HG03066 (cell line): ENCODE results near the gene RAB11B.
"Not testable (repeated sequence)": the region's sequence is repeated elsewhere in the genome, so short reads cannot be mapped to it uniquely, and the experiment has no call there.

Source experiments
- ATAC-seq: cut with Tn5 transposase; IDR thresholded peaks from one replicate; pipeline ENCODE4 v1.9.1; 2021; ENCODE audit warnings: low read depth; ENCODE audit not compliant: unreplicated experiment

Gene RAB11B

DNA sequence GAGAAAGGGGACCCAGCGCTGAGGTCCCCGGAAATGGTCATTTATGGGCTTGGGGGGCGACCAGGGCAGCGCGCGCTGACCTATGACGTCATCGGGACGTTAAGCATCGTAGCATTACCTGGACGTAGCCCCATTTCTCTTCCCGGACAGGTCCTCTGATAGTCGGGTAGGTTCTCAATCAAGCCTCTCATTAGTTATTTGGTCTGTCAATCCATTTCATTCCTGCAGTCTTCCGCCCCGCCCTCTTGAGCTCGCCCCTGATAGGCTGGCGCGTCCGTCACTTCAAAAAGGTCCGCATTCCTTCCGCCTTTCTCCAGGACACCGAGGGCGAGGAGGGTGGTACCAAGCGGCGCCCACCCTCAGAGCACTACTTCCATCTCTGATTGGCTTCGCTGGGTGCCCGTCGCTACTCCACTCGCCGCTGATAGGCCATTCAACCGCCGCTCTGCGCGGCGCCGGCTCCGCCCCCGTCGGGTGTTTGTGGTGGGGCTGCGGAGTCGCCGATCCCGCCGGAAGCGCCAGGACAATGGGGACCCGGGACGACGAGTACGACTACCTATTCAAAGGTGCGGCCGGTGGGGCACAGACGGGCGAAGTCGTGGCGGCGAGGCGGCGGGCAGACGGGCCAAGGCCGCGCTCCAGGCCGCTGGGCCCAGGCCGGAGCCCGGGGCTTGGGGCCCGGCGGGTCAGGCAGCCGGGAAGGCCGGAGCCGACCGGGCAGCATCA lies at the start of gene RAB11B:
TSS of gene RAB11B (plus strand) at position 470 of the 726 bp plus-strand sequence. CDS start at position 527, 57 bp downstream.
- ATAC-seq, result peak; percentile 89

- ATAC-seq, result not testable (repeated sequence)
Observed at GRCh38 chr19:8341504-8341903, 48.7 kb upstream of the RAB11B start.

- ATAC-seq, result no peak
Observed at GRCh38 chr19:8342316-8342683, 47.9 kb upstream of the RAB11B start.

GRCh38 chr19:8342684-8343482 lies 47.3 kb upstream of the RAB11B start, which contains the start of gene KANK3:
Gene KANK3, minus strand, starts transcription at chr19:8343262. Its CDS starts 5,434 bp downstream, at chr19:8337828.
- peak; percentile 89 for ATAC-seq

- no peak for ATAC-seq
Observed at GRCh38 chr19:8343483-8343844, 46.7 kb upstream of the RAB11B start.

DNA sequence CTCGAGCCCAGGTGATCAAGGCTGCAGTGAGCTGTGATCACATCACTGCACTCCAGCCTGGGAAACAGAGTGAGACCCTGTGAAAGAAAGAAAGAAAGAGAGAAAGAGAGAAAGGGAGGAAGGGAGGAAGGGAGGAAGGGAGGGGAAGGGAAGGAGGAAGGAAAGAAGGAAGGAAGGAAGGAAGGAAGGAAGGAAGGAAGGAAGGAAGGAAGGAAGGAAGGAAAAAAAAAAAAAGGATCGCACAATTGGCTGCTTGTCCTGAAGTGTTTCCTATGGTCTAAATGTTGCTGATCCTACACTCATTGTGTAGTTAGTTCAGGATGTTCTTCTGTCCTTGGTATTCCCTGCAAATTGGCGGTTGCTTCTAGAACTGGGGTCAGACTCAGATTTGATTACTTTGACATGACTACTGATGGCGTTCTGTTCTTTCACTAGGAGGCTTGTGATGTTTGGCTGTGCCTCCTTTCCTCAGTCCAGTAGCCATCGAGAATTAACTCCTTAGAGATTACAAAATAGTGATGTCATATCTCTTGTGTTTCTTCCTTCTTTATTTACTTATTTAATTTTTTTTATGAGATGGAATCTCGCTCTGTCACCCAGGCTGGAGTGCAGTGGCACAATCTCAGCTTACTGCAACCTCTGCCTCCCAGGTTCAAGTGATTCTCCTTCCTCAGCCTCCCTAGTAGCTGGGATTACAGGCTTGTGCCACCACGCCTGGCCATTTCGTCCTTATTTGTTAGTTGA lies 40.4 kb upstream of the RAB11B start:
- not testable (repeated sequence) for ATAC-seq

DNA sequence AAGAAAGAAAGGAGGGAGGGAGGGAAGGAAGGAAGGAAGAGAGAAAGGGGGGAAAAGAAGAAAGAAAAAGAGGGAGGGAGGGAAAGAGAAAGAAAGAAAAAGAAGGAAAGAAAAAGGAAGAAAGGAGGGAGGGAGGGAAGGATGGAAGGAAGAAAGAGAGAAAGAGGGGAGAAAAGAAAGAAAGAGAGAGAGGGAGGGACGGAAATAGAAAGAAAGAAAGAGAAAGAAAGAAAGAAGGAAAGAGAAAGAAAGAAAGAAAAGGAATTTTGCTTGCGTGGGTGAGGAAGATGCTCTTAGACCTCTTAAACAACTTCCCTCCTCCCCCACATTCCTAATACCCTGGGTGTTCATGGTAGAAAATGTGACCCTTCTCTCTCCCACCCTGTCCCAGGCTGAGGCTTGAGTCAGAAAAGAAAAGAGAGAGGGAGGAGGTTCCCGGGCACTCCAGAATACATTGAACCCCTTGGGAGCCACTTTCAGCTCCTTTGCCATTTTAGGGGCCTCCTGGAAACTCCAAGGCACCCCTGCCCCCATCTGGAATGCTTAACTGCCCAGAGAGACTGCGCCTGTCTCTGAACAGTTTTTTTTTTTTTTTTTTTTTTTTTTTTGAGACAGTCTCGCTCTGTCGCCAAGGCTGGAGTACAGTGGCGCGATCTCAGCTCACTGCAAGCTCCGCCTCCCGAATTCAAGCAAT lies 37.9 kb upstream of the RAB11B start:
- ATAC-seq, result no peak

DNA sequence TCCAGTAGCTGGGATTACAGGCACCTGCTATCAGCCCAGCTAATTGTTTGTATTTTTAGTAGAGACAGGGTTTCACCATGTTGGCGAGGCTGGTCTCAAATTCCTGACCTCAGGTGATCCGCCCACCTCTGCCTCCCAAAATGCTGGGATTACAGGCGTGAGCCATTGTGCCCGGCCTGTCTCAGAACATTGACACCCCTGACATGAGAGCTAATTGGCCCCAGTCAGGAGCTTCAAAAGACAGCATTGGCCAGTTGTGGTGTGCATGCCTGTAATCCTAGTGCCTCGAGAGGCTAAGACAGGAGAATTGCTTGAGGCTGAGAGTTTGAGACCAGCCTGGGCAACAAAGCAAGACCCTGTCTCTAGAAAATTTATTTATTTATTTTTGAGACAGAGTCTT lies 37.3 kb upstream of the RAB11B start:
- ATAC-seq, result not testable (repeated sequence)

GRCh38 chr19:8355631-8356402 lies 34.3 kb upstream of the RAB11B start:
- no peak for ATAC-seq

- no peak for ATAC-seq
Observed at GRCh38 chr19:8357007-8357521, 33.1 kb upstream of the RAB11B start.

DNA sequence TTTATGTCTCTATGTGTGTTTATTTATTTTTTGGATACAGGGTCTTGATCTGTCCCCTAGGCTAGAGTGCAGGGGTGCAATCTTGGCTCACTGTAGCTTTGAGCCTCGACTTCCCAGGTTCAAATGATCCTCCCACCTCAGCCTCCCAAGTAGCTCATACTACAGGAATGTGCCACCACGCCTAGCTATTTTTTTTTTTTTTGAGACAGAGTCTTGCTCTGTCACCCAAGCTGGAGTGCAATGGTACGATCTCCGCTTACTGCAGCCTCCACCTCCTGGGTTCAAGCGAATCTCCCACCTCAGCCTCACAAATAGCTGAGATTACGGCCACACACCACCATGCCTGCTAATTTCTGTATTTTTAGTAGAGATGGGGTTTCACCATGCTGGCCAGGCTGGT lies 31.2 kb upstream of the RAB11B start:
- no peak for ATAC-seq

GRCh38 chr19:8360196-8360595 lies 30.0 kb upstream of the RAB11B start:
- ATAC-seq, result no peak

GRCh38 chr19:8361921-8362793 lies 28.0 kb upstream of the RAB11B start:
- ATAC-seq, result no peak

DNA sequence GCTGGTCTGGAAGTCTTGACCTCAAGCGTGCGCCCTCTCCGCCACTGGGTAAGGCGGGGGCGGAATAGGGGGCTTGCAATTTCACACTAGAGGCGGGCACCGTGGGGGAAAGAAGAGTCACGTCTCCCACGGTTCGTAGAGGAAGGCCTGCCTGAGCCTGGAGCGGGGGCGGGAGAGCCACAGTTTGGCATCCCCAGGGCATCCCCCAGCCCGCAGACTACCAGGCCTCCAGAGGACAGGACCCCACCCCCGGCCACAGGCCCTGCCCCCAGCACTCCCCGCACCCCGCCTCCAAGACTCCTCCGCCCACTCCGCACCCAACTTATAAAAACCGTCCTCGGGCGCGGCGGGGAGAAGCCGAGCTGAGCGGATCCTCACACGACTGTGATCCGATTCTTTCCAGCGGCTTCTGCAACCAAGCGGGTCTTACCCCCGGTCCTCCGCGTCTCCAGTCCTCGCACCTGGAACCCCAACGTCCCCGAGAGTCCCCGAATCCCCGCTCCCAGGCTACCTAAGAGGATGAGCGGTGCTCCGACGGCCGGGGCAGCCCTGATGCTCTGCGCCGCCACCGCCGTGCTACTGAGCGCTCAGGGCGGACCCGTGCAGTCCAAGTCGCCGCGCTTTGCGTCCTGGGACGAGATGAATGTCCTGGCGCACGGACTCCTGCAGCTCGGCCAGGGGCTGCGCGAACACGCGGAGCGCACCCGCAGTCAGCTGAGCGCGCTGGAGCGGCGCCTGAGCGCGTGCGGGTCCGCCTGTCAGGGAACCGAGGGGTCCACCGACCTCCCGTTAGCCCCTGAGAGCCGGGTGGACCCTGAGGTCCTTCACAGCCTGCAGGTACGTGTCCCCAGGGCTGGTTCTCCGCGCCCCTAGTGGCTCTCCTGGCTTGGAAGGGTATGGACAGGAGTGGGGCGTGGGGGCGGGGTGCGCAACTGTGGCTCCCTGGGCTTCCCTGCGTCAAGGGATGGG lies 26.1 kb upstream of the RAB11B start, which contains the start of gene ANGPTL4:
TSS of gene ANGPTL4 (plus strand) at position 353 of the 969 bp plus-strand sequence. CDS start at position 520, 167 bp downstream.
- no peak for ATAC-seq

DNA sequence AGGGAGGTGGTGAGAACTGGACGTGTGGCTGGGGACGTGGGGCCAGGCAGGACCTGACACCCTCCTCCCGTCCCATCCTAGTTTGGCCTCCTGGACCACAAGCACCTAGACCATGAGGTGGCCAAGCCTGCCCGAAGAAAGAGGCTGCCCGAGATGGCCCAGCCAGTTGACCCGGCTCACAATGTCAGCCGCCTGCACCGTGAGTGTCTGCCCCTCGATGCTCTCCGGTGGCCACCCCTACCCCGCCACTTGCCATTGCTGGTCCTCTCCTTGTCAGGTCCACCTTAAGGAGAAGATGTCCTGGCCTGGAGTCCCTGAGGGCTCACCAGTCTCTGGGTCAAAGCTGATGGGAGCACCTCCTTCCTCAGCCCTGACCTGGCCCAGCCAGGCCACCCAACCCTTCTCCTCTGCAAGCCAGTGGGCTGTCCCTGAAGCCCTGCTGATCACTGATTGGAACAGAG lies 24.0 kb upstream of the RAB11B start:
- ATAC-seq, result no peak

DNA sequence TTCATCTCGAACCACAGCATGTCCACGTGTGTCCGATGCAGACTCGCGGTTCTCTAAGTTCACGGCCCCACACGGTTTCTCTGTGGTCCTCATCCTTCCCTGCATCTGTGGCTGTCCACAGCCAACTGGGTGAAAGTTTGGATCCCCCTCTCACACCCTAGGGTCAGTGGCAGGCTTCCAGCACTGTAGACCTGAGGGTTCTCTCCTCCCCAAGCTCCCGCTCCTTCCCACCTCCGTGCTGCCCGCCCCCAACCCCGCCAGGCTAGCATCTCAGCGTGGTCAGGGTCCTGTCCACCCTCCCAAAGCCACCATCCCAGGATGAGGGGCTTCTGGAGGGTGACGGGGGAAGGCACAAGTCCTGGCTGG lies 23.2 kb upstream of the RAB11B start:
- no peak for ATAC-seq

DNA sequence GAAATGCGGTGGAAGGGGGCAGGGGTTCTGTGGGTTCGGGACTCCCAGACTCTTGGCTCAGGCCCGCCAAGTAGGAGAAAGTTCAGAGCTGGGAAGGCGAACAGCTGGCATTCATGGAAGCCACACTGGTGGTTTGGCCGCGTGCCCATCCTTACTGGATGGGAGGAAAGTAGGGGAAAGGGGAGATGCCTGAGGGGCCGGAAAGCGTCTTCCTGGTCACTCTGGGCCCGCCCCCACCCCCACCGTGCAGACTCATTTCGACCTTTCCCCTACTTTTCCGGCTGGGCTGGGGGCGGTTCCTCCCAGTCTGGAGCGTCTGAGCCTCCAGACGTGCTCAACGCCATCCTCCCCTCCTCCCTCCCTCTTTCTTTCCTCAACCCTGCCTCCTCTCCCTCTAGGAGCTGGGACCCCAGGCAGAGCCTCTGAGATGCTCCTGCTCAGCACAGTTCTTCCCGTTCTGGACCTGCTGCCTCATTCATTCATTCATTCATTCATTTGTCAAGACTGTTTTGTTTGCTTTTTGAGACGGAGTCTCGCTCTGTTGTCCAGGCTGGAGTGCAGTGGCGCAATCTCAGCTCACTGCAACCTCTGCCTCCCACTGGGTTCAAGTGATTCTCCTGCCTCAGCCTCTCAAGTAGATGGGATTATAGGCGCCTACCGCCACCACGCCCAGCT lies 22.7 kb upstream of the RAB11B start:
- no peak for ATAC-seq
